GM12801 (cell line): ENCODE data around the gene PSAP.

Experiments
- CTCF ChIP-seq: IDR thresholded peaks from one replicate; pipeline ENCODE4 v1.5.1; 2011; ENCODE audit warnings: control low read depth; ENCODE audit not compliant: insufficient read length; ENCODE audit errors: extremely low read depth

Gene PSAP

GRCh38 chr10:71889388-71889987 is 38.4 kb upstream of the PSAP start:
- TF ChIP-seq CTCF, result no peak

GRCh38 chr10:71888623-71889387 is 37.8 kb upstream of the PSAP start:
- no peak for TF ChIP-seq CTCF

- no peak for TF ChIP-seq CTCF
Measured at GRCh38 chr10:71888248-71888622, 37.2 kb upstream of the PSAP start.

- TF ChIP-seq CTCF, result no peak
Measured at GRCh38 chr10:71887743-71888142, 36.7 kb upstream of the PSAP start.

GRCh38 chr10:71882813-71883659 is 32.0 kb upstream of the PSAP start:
- no peak for TF ChIP-seq CTCF

GRCh38 chr10:71881647-71882355 is 30.8 kb upstream of the PSAP start:
- TF ChIP-seq CTCF, result no peak
